Caco-2 (cell line): ENCODE measurements around the gene DSCAML1. TPM values are rescaled to one million over a fixed set of nuclear protein-coding genes. Genes with fewer than 3 reads are reported as not detected.

Source experiments
- BruUV-seq: library from RNA; stranded (reverse); fragments of 400-500 nt; replicated peaks from 2 replicates; lab custom pipeline; 2021; lab: Mats Ljungman, UMichigan
- CTCF ChIA-PET: fragments of 300-600 bp; sonication (Branson Sonifier 250); formaldehyde crosslinking; loops from one replicate; lab custom pipeline; 2022; ENCODE audit warnings: antibody characterized with exemption; lab: Charles Lee
- POLR2A ChIA-PET: fragments of 300-600 bp; sonication (Branson Sonifier 250); formaldehyde crosslinking; loops from one replicate; lab custom pipeline; 2022; ENCODE audit warnings: antibody characterized with exemption; lab: Charles Lee
- DNase-seq, 2 experiments: peaks; one replicate each; pipeline versions ENCODE4 v3.0.0 to v3.0.0-alpha.2; 2020 to 2022
- H3K27me3 ChIP-seq: replicated peaks from 2 replicates; pipeline ENCODE4 v1.6.0; 2011; ENCODE audit warnings: low read length; ENCODE audit not compliant: control insufficient read depth, insufficient read depth
- H3K36me3 ChIP-seq: 2 replicates; pipeline ENCODE4 v1.5.1; 2011; ENCODE audit warnings: low read length; ENCODE audit not compliant: control insufficient read depth, insufficient read depth
- H3K4me1 ChIP-seq: fragments of 250-450 bp; sonication (Bioruptor Pico); 2 replicates; pipeline ENCODE4 v1.5.1; 2020; ENCODE audit warnings: mild to moderate bottlenecking
- H3K4me3 ChIP-seq: 2 replicates; pipeline ENCODE4 v1.5.1; 2011; ENCODE audit warnings: low read depth, mild to moderate bottlenecking, control low read depth, low read length
- H3K9me3 ChIP-seq: fragments of 250-450 bp; sonication (Bioruptor Pico); 2 replicates; pipeline ENCODE4 v1.5.1; 2020; ENCODE audit warnings: mild to moderate bottlenecking, moderate library complexity
- H3K27ac Mint-ChIP-seq: one replicate; pipeline ENCODE4 v1.8.0; 2022; ENCODE audit warnings: mixed read lengths; ENCODE audit not compliant: unreplicated experiment
- H3K27me3 Mint-ChIP-seq: one replicate; pipeline ENCODE4 v1.8.0; 2022; ENCODE audit warnings: mixed read lengths; ENCODE audit not compliant: insufficient read depth, unreplicated experiment
- H3K36me3 Mint-ChIP-seq: one replicate; pipeline ENCODE4 v1.8.0; 2022; ENCODE audit warnings: mild to moderate bottlenecking, mixed read lengths; ENCODE audit not compliant: insufficient read depth, unreplicated experiment
- H3K4me1 Mint-ChIP-seq: one replicate; pipeline ENCODE4 v1.8.0; 2022; ENCODE audit warnings: low read depth, mixed read lengths; ENCODE audit not compliant: unreplicated experiment
- H3K4me3 Mint-ChIP-seq: one replicate; pipeline ENCODE4 v1.8.0; 2022; ENCODE audit warnings: mild to moderate bottlenecking, moderate library complexity, mixed read lengths; ENCODE audit not compliant: unreplicated experiment
- H3K9me3 Mint-ChIP-seq: one replicate; pipeline ENCODE4 v1.8.0; 2022; ENCODE audit warnings: mixed read lengths; ENCODE audit not compliant: unreplicated experiment
- CTCF ChIP-seq, 2 experiments: fragments of 200-600 bp in 1 of 2; IDR thresholded peaks; 1 replicate in 1 of 2; 2 replicates in 1 of 2; pipeline versions ENCODE4 v1.5.1 to v1.8.0; 2011 to 2022; ENCODE audit warnings: antibody characterized with exemption in 1 of 2, control low read depth in 1 of 2, inconsistent platforms in 1 of 2, low read depth in 1 of 2, low read length in 1 of 2, mild to moderate bottlenecking in 1 of 2, moderate library complexity in 1 of 2; ENCODE audit not compliant: insufficient read depth in 1 of 2, severe bottlenecking in 1 of 2, unreplicated experiment in 1 of 2
- intact Hi-C: fragments of 100-400 bp; cut with micrococcal nuclease; formaldehyde crosslinking; loops from one replicate; pipeline ENCODE4 v1.10.0; 2022; ENCODE audit not compliant: unreplicated experiment
- total RNA-seq: library from RNA; stranded (reverse); gene quantifications from 2 replicates; pipeline ENCODE4 v1.2.3, GENCODE V29; 2022

The DSCAML1 gene
- total RNA-seq, 1 experiment from 2014 or later = not detected

- Mint-ChIP-seq H3K9me3 (no peaks in the 10 kb centered on the region), H3K27me3 (peaks cover 17% of the 10 kb centered on the region), H3K4me3 (no peak overlapping the region), H3K4me1 (no peaks in the 10 kb centered on the region), H3K27ac (no peak overlapping the region), H3K36me3 (no peaks in the 10 kb centered on the region)
- Histone ChIP-seq H3K27me3 (no peaks in the 10 kb centered on the region), H3K4me1 (no peaks in the 10 kb centered on the region), H3K9me3 (no peaks in the 10 kb centered on the region), H3K36me3 (no peaks in the 10 kb centered on the region), H3K4me3 (no peak overlapping the region)
- no TSS peak for BruUV-seq
- ChIA-PET POLR2A (no interaction called here), CTCF (no interaction called here)
- no peak for TF ChIP-seq CTCF (IDR thresholded peaks at IDR 0.05; ENCODE audit: insufficient read depth in 1 of 2, low read depth in 1 of 2, low read length in 1 of 2, severe bottlenecking in 1 of 2, unreplicated experiment in 1 of 2)
- intact Hi-C loops = no loop called here
- DNase-seq = no peak
Observed at GRCh38 chr11:117501237-117501898, 295.6 kb downstream of the DSCAML1 start.

GRCh38 chr11:117498791-117499190, 298.2 kb downstream of the DSCAML1 start:
- intact Hi-C loops = no loop called here
- H3K27me3 Mint-ChIP-seq = peaks cover 24% of the 10 kb centered on the region
- no peaks in the 10 kb centered on the region for H3K4me1 Mint-ChIP-seq
- no peaks in the 10 kb centered on the region for H3K9me3 Mint-ChIP-seq
- H3K4me1 ChIP-seq = no peaks in the 10 kb centered on the region
- H3K36me3 ChIP-seq = no peaks in the 10 kb centered on the region
- no TSS peak for BruUV-seq
- no peak overlapping the region for H3K27ac Mint-ChIP-seq
- H3K9me3 ChIP-seq = no peaks in the 10 kb centered on the region
- no peak overlapping the region for H3K4me3 Mint-ChIP-seq
- ChIA-PET POLR2A (no interaction called here), CTCF (no interaction called here)
- H3K4me3 ChIP-seq = no peak overlapping the region
- no peaks in the 10 kb centered on the region for H3K27me3 ChIP-seq
- no peak for DNase-seq
- TF ChIP-seq CTCF (IDR thresholded peaks at IDR 0.05; ENCODE audit: insufficient read depth in 1 of 2, low read depth in 1 of 2, low read length in 1 of 2, severe bottlenecking in 1 of 2, unreplicated experiment in 1 of 2) = no peak
- H3K36me3 Mint-ChIP-seq = no peaks in the 10 kb centered on the region

GRCh38 chr11:117497206-117497951, 299.6 kb downstream of the DSCAML1 start:
- TF ChIP-seq CTCF (IDR thresholded peaks at IDR 0.05; ENCODE audit: insufficient read depth in 1 of 2, low read depth in 1 of 2, low read length in 1 of 2, severe bottlenecking in 1 of 2, unreplicated experiment in 1 of 2) = no peak
- Histone ChIP-seq H3K4me3 (no peak overlapping the region), H3K4me1 (no peaks in the 10 kb centered on the region), H3K36me3 (no peaks in the 10 kb centered on the region), H3K9me3 (no peaks in the 10 kb centered on the region), H3K27me3 (no peaks in the 10 kb centered on the region)
- intact Hi-C loops = no loop called here
- Mint-ChIP-seq H3K9me3 (no peaks in the 10 kb centered on the region), H3K36me3 (no peaks in the 10 kb centered on the region), H3K4me3 (no peak overlapping the region), H3K4me1 (no peaks in the 10 kb centered on the region), H3K27ac (no peak overlapping the region), H3K27me3 (peaks cover 21% of the 10 kb centered on the region)
- POLR2A ChIA-PET = no interaction called here
- no TSS peak for BruUV-seq
- DNase-seq = no peak
- CTCF ChIA-PET = interaction anchor here (1.5 kb wide), 1 partner anchor 71 kb away, joined by 4 read pairs; no protein-coding TSS in a partner anchor
